Ovary (tissue), 3 donors: ENCODE measurements around the gene GPR55.

Experiments
- CTCF ChIP-seq, 3 donors: fragments of 450-650 bp in 2 of 3; fragments of 200-600 bp in 1 of 3; IDR thresholded peaks; one replicate each; pipeline versions ENCODE4 v1.5.1 to v1.8.0; 2016 to 2022; ENCODE audit warnings: antibody characterized with exemption in 3 of 3, mild to moderate bottlenecking in 1 of 3
- EP300 ChIP-seq: sonication (generic); formaldehyde crosslinking; IDR thresholded peaks from one replicate; pipeline ENCODE4 v1.6.1; 2017; ENCODE audit warnings: antibody characterized with exemption
- POLR2A ChIP-seq: fragments of 450-650 bp; IDR thresholded peaks from one replicate; pipeline ENCODE4 v1.6.1; 2017; ENCODE audit warnings: antibody characterized with exemption, mild to moderate bottlenecking, moderate library complexity
- donor health status: DM: no; HTN: no; CAD: no.

GRCh38 chr2:230960026-230960425 lies 35.0 kb upstream of the GPR55 start:
- TF ChIP-seq POLR2A: no peak
- no peak for TF ChIP-seq CTCF (IDR thresholded peaks at IDR 0.05)
- no peak for TF ChIP-seq EP300
